ENCODE data around the gene PIAS2. TPM values are rescaled to one million over a fixed set of nuclear protein-coding genes. Genes with fewer than 3 reads are reported as not detected.
A peak's percentile ranks its signal among the peaks of the same experiment; 100 is the strongest.
"Not testable (repeated sequence)": the region's sequence is repeated elsewhere in the genome, so short reads cannot be mapped to it uniquely, and the experiment has no call there.

PIAS2 gene
- 38.2 and 42.2 TPM in 2 replicates for total RNA-seq
- long read RNA-seq, full-length matches to known transcripts: 1 of 10 reads
- long read RNA-seq, partial matches to known transcripts: 3 of 10 reads
- long read RNA-seq, other reads (novel, unspliced or antisense): 6 of 10 reads

GRCh38 chr18:46917108-46917802, at the start of gene PIAS2, which contains the start of gene KATNAL2:
Gene PIAS2, minus strand, starts transcription at chr18:46917507. Its CDS starts 162 bp downstream, at chr18:46917345.
Gene KATNAL2, plus strand, starts transcription at chr18:46917602. Its CDS starts 29,271 bp downstream, at chr18:46946873.
- H3K4me1 Mint-ChIP-seq: peaks cover 46% of the 10 kb centered on the region

GRCh38 chr18:46966266-46966665, 49.0 kb upstream of the PIAS2 start:
- not testable (repeated sequence) for H3K4me1 Mint-ChIP-seq; H3K27me3 Mint-ChIP-seq (ENCODE audit: low read depth); H3K9me3 Mint-ChIP-seq; H3K27ac Mint-ChIP-seq (ENCODE audit: unreplicated experiment); H3K4me3 Mint-ChIP-seq; H3K36me3 Mint-ChIP-seq (ENCODE audit: low read depth); DNase-seq (ENCODE audit: low read depth, low spot score)

More at GRCh38 chr18:46917108-46917802, at the start of gene PIAS2, which contains the start of gene KATNAL2:
- H3K27ac Mint-ChIP-seq (ENCODE audit: unreplicated experiment): peak within 1 kb of the TSS; percentile 94
- peak within 1 kb of the TSS; percentile 95 for H3K4me3 Mint-ChIP-seq
- no peaks in the 10 kb centered on the region for H3K36me3 Mint-ChIP-seq (ENCODE audit: low read depth)
- H3K27me3 Mint-ChIP-seq (ENCODE audit: low read depth): no peaks in the 10 kb centered on the region
- TF ChIP-seq CTCF (conservative IDR thresholded peaks at IDR 0.05): no peak
- peak; percentile 69 for DNase-seq (ENCODE audit: low read depth, low spot score)
- H3K9me3 Mint-ChIP-seq: no peaks in the 10 kb centered on the region

- H3K4me3 Mint-ChIP-seq: not testable (repeated sequence)
These were observed 47.4 kb upstream of the PIAS2 start for GRCh38 chr18:46964579-46965293.

GRCh38 chr18:46963656-46964578, 46.6 kb upstream of the PIAS2 start:
- not testable (repeated sequence) for H3K4me3 Mint-ChIP-seq; H3K36me3 Mint-ChIP-seq (ENCODE audit: low read depth); H3K9me3 Mint-ChIP-seq; DNase-seq (ENCODE audit: low read depth, low spot score); H3K27me3 Mint-ChIP-seq (ENCODE audit: low read depth); H3K4me1 Mint-ChIP-seq; H3K27ac Mint-ChIP-seq (ENCODE audit: unreplicated experiment)

More at GRCh38 chr18:46964579-46965293, 47.4 kb upstream of the PIAS2 start:
- H3K4me1 Mint-ChIP-seq; H3K27me3 Mint-ChIP-seq (ENCODE audit: low read depth); H3K27ac Mint-ChIP-seq (ENCODE audit: unreplicated experiment); DNase-seq (ENCODE audit: low read depth, low spot score); H3K9me3 Mint-ChIP-seq; H3K36me3 Mint-ChIP-seq (ENCODE audit: low read depth): not testable (repeated sequence)

GRCh38 chr18:46958209-46958608, 40.9 kb upstream of the PIAS2 start:
- no peaks in the 10 kb centered on the region for H3K27me3 Mint-ChIP-seq (ENCODE audit: low read depth)
- peaks cover 10% of the 10 kb centered on the region for H3K36me3 Mint-ChIP-seq (ENCODE audit: low read depth)
- TF ChIP-seq CTCF (conservative IDR thresholded peaks at IDR 0.05): no peak

GRCh38 chr18:46953195-46953594, 35.9 kb upstream of the PIAS2 start:
- Mint-ChIP-seq H3K4me1 (peaks cover 4% of the 10 kb centered on the region), H3K36me3 (ENCODE audit: low read depth) (no peaks in the 10 kb centered on the region), H3K27me3 (ENCODE audit: low read depth) (no peaks in the 10 kb centered on the region), H3K4me3 (no peak overlapping the region), H3K9me3 (no peaks in the 10 kb centered on the region), H3K27ac (ENCODE audit: unreplicated experiment) (peak overlapping the region; percentile 70)
- no peak for DNase-seq (ENCODE audit: low read depth, low spot score)
- TF ChIP-seq CTCF (conservative IDR thresholded peaks at IDR 0.05): no peak

More at GRCh38 chr18:46958209-46958608, 40.9 kb upstream of the PIAS2 start:
- Mint-ChIP-seq H3K27ac (ENCODE audit: unreplicated experiment) (no peak overlapping the region), H3K4me1 (peaks cover under 1% of the 10 kb centered on the region), H3K9me3 (peaks cover 7% of the 10 kb centered on the region), H3K4me3 (no peak overlapping the region)
- no peak for DNase-seq (ENCODE audit: low read depth, low spot score)
